Vagina (tissue), 2 donors: ENCODE measurements around the gene IMPACT.

Experiments used
- CTCF ChIP-seq, 3 experiments: fragments of 450-650 bp in 2 of 3; fragments of 200-600 bp in 1 of 3; sonication (generic) in 1 of 3; IDR thresholded peaks; one replicate each; pipeline ENCODE4 v1.5.1; 2017 to 2019; ENCODE audit warnings: antibody characterized with exemption in 3 of 3, mild to moderate bottlenecking in 2 of 3, moderate library complexity in 2 of 3
- POLR2A ChIP-seq, 2 donors: fragments of 450-650 bp; IDR thresholded peaks; one replicate each; pipeline ENCODE4 v1.6.1; 2017; ENCODE audit warnings: antibody characterized with exemption in 2 of 2, mild to moderate bottlenecking in 2 of 2, moderate library complexity in 2 of 2
- POLR2AphosphoS5 ChIP-seq, 2 donors: sonication (generic); formaldehyde crosslinking; IDR thresholded peaks; one replicate each; pipeline ENCODE4 v1.9.0; 2017; ENCODE audit warnings: antibody characterized with exemption in 2 of 2, mild to moderate bottlenecking in 2 of 2, low read depth in 1 of 2; ENCODE audit not compliant: insufficient read depth in 1 of 2

- TF ChIP-seq POLR2AphosphoS5 (IDR thresholded peaks at IDR 0.05; ENCODE audit: insufficient read depth in 1 of 2, low read depth in 1 of 2) (no peak), CTCF (IDR thresholded peaks at IDR 0.05) (no peak), POLR2A (IDR thresholded peaks at IDR 0.05) (no peak)
Measured at GRCh38 chr18:24413148-24413547, 13.3 kb upstream of the IMPACT start.
